H1 (cell line): ENCODE data around the gene RIT2. TPM values are rescaled to one million over a fixed set of nuclear protein-coding genes. Genes with fewer than 3 reads are reported as not detected.

Source experiments
- CHD7 ChIP-seq: fragments of 300-600 bp; sonication (generic); IDR thresholded peaks from 2 replicates; pipeline ENCODE4 v1.7.1; 2012; ENCODE audit warnings: low read length, moderate library complexity, mild to moderate bottlenecking, inconsistent platforms; ENCODE audit not compliant: insufficient replicate concordance
- polyA plus RNA-seq, 7 experiments: library from polyadenylated mRNA; depleted of rRNA in 3 of 7; stranded (reverse) in 5 of 7; unstranded in 2 of 7; fragments of >200 nt in 5 of 7; fragments of 200-250 nt in 2 of 7; gene quantifications; 1 replicate in 5 of 7; 2 replicates in 1 of 7; 4 replicates in 1 of 7; pipeline versions ENCODE4 v1.2.1 to v1.2.3, GENCODE V29; 2011 to 2013; ENCODE audit warnings: missing spikeins in 2 of 7, mixed read lengths in 2 of 7
- total RNA-seq: library from RNA; stranded (reverse); fragmentation: NEBNext Ultra II Directional; extraction: Animal tissue kit (Norgen Biotek cat#: 25700); gene quantifications from 2 replicates; pipeline ENCODE4 v1.2.1, GENCODE V29; 2021

The RIT2 gene
- total and polyA plus RNA-seq, 2 of the 8 experiments (the other 6 are each of a cell fraction or from before 2014, with no cell fraction given), result 0.67 to 3.2 TPM

GRCh38 chr18:42784632-42785031 is 330.9 kb downstream of the RIT2 start (continued):
- no peak for TF ChIP-seq CHD7
